HG03135 (cell line): ENCODE results near the gene HK3.

Experiments
- ATAC-seq: cut with Tn5 transposase; IDR thresholded peaks from one replicate; pipeline ENCODE4 v1.9.1; 2021; ENCODE audit warnings: mild to moderate bottlenecking, moderate library complexity; ENCODE audit not compliant: unreplicated experiment

Gene HK3

DNA sequence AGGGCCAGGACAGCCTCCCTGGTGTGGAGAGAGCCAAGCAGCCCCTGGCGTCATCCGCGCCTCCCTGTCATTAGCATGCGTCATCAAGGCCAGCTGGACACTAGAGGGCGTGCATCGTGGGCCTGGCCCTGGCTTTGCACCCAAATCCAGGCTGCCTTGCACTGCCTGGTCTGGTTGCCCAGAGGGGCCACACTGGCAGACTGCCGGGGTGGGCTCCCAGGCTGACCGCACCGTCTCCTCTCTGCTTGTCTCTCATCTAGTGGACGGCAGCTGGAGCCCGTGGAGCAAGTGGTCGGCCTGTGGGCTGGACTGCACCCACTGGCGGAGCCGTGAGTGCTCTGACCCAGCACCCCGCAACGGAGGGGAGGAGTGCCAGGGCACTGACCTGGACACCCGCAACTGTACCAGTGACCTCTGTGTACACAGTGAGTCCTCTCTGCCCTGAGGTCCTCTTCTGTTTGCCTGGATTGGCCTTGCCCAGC lies 29.0 kb downstream of the HK3 start:
- ATAC-seq = no peak

DNA sequence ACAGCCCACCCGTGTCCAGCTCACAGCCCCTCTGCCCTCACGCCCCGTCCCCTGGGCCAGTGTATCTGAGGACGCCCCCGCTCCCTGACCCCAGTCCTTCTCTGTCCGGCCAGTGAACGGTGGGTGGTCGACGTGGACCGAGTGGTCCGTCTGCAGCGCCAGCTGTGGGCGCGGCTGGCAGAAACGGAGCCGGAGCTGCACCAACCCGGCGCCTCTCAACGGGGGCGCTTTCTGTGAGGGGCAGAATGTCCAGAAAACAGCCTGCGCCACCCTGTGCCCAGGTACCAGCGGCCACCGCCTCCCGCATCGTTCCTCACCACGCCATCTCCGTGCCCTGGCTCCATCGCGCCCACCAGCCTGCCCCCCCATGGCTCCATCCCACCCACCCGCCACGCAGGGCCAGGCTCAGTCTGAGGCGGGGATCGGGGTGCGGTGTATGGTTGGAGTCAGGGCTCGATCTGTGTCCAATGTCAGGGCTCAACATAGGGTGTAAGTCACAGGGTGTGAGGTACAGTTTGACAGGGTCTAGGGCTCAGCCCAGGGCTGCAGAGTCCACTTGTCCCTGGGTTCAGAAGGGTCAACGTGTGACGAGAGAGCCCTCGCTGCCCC lies 29.5 kb downstream of the HK3 start:
- ATAC-seq = no peak

DNA sequence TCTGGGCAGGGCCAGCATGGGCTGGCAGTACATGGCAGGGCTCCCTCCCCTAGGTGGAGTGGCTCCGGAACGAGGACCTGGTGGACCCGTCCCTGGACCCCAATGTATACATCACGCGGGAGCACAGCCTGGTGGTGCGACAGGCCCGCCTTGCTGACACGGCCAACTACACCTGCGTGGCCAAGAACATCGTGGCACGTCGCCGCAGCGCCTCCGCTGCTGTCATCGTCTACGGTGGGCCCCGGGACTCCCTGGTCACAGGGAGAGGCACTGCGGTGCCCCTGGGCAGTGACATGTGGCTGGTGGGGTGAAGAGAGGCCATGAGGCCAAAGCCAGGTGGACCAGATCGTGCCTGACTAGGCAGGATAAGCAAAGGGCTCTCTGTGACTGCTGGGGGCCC lies 30.4 kb downstream of the HK3 start:
- ATAC-seq = no peak

DNA sequence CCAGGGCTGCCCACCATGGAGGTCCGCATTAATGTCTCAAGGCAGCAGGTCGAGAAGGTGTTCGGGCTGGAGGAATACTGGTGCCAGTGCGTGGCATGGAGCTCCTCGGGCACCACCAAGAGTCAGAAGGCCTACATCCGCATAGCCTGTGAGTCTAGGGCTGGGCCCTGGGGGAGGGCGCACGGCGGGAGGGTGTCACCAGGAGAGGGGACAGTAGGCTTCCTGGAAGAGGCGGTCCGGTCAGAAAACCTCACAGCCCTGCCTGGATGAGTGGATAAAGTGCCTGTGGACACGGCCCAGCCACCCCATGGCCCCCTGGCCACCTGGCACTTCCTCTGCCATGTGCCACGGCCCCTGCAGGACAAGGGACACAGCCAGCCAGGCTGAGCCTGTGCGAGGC lies 31.0 kb downstream of the HK3 start:
- no peak for ATAC-seq

DNA sequence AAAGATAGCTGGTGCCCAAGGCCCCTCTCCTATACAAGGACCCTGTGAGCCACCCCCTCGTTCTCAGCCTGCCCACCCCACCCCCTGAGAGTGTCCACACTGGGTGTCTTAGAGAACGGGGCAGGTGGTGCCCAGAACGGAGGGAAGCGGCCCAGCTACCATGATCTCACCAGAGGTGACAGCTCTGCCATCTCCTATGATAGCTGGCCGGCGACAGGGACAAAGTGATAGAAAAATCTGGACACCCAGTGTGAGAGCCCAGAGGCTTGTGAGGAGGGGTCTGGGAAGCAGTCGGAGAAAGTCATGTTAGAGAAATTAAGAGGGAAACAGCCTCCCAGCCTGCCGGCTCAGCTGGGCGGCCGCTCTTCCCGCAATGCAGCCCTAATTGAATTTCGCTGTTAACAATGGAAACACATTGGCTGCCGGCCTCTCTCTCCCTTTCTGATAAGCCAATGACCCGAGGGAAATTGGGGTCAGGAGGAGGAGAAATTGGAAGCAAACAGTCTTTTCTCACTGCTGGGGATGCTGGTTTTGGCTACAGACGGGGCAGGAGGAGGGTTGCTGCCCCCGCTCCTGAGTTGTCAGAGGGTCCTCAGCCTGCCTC lies 32.3 kb downstream of the HK3 start:
- no peak for ATAC-seq

DNA sequence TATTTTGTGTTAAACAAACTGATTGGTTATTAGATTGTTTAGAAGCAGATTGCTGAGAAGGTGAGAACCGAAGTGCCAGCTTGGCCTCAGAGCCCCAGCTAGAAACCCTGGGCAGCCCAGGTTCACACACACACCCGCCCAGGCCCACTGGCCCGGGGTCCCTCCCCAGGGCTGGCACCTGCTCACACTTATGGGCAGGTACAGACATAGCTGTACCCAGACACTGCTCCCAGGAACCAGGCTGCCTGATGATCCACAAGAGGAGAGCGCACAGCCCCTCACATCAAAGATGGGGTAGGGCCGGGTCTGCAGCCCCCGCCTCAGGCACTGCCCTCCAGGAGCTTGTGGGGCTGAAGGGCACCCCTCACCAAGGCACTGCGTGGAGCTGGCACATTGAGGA lies 33.2 kb downstream of the HK3 start:
- no peak for ATAC-seq

DNA sequence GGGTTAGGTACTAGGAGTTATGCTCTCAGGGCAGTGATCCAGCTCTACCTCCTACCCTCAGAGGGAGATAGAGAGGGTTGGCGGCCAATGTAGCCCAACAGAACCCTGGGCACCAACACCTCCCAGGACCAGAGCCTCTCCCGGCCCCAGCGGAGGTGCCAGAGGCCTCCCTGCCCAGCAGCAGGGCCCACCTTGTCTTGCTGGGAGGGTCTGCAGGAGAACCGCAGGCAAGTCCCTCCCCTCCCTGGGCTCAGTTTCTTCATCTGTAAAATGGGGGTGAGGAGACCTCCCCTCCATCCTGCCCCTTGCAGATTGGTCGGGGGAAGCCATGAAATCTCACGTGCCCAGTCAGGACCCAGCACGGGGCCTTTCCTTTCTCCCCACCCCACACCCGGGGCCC lies 34.4 kb downstream of the HK3 start:
- ATAC-seq = no peak

DNA sequence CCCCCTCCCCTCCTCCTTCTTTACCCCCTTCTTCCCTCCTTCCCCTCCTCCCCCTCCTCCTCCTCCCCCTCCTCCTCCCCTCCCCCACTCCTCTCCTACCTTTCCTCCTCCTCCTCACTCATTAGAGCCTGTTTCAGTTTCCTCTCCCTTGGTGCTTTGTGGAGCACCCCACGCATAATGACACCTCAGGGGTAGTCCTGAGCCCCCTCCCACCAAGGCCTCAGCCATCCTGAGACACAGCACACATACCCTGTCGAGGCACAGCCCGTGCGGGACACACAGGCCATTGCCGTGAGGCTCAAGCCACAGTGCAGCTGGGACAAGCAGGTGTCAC lies 35.4 kb downstream of the HK3 start:
- no peak for ATAC-seq

DNA sequence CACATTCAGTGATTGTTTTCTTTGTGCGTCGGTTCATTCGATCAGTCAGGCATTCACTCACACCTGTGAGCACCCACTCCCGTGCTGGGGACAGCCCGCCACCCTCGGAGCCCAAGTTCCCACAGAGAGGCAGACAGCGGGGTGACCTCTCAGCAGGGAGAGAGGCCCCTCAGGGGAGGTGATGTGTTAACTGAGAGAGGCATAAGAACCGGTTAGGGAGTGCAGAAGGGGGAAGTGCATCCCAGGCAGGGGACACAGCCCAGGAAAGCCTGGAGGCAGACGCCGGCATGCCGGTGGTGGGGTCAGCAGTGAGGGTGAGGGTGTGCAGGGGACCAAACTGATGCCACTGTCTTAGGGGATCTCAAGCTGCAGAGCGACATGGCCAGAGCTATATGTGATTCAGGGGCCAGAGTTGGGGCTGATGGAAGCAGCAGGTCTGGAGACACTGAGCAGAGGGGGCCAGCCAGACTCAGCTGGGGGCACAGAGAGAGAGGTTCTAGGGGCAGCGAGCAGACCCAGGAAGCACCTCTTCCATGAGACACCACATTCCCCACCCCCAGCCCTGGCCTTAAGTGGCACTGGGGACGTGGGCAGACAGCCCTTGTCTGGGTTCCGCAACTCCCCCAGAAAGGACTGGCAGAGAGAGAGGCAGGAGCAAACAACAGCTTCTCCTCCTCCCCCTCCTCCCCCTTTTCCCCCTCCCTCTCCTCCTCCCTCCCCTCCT lies 35.9 kb downstream of the HK3 start:
- ATAC-seq = no peak

DNA sequence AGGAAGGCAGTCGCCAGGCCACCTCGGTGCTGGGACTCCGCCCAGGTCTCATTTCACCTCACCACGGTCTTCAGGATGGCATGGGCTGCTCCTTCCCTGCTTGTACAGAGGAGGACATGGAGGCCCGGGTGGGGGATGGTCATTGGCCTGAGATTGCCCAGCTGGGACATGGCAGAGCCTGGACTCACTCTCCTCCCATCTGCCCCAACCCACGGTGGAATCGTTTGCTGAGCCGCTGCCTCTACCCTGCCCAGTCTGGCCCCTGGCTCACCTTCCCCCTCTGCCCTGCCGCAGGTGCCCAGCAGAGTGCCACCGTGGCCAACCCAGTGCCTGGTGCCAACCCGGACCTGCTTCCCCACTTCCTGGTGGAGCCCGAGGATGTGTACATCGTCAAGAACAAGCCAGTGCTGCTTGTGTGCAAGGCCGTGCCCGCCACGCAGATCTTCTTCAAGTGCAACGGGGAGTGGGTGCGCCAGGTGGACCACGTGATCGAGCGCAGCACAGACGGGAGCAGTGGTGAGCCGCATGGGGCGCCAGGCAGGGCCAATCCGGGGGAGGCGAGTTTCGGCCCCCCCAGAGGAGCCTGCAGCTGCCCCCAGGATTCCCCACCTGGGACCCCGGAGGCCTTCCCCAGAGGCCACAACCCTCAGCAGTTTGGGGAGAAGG lies 36.7 kb downstream of the HK3 start:
- no peak for ATAC-seq

DNA sequence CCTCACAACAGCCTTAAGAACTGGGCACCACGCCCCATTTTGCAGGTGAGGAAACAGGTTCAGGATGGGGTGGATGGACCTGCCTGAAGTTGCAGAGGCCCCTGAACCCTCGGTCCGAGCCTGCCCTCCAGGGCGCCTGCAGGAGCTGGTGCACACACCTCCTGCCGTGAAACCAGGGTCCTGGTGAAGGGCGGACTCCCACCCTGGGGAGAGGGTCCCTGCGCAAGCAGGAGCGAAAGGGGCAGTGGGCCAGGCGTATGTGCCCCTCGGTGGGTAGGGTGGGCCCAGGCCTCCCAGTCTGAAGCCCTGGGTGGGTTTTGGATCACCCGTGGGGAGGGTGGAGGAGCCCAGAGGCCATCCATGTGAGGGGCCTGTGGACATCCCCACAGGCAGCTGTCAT lies 37.9 kb downstream of the HK3 start:
- ATAC-seq = no peak

DNA sequence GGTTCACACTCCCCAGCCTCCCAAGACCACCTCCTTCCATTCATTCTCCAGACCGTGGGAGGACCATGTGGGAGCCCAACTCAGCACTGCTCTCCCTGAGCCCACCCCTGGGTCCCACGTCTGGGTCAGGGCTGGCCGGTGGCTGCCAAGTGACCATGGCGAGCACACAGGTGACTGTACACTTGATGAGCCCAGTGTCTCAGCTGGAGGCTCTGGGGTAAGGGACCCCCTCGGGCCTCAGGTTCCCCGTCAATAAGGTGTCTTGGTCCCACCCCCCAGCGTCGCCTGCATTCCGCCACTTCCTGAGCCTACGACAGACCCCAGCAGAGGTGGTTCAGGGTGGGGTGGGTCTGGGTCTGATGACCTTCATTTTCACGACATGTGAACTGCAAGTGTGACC lies 38.8 kb downstream of the HK3 start:
- ATAC-seq = no peak

DNA sequence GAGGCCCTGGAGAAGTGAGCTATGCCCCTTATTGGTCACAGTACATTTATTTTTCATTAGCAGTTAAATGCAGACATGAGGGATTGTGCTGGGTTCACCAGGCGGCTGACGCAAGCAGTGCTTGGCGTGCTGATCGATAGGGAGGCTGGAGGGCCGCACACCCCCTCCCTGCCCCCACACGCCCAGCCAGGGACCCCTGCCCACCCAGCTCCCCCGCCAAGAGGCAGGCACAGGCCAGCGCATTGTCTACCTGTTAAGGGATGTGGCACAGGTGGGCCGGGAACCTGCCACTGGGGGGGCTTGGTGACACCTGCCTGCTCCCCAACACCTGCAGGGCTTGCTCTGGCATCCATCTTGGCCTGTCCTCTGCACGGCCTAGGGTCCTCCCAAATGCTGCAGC lies 39.2 kb downstream of the HK3 start:
- ATAC-seq = no peak

DNA sequence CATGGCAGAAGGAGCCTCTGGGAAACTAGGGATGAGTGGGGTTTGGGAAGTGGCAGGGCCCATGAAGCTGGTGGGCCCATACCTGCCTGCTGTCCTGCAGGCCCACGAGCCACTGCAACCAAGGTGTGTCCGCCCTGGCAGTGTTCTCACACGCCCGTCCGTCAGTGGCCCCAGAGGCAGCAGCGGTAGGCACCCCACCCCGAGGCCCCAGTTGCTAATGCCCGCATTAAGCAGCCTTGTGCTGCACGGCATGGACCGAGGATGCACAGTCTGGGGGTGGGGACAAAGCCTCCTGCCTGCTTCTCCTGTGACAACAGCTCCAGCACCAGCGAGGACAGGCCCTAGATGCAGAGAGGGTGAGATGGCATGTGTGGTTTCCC lies 41.3 kb downstream of the HK3 start:
- no peak for ATAC-seq

DNA sequence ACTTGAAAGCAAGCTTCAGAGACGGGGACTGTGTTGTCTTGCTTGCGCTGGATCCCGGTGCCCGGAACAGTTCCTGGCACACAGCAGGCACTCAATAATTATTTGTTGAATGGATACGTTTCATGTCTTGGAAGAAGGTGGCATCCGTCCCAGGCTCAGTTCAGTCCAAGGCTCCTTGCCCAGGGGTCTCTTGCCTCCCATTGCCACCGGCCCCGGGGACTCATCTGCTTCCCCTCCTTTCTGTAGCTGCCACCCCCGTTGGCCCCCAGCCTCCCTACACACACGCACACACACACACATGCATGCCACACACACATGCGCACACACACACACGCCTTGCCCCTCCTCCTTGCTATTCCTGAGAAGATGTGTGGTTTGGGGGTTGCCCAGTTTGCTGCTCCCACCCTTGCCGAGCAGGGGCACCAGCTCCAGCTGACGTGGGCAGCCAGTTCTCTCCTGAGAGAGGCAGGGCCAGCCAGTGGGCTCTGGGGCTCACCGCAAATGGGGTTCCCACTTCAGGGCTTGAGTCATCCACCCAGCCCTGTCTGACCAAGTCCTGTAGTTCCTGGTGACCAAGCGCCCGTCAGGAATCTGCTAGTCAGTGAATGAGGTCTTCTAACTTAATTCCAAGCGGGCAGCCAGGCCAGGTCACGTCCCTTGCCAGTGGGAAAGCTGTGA lies 41.8 kb downstream of the HK3 start:
- no peak for ATAC-seq

DNA sequence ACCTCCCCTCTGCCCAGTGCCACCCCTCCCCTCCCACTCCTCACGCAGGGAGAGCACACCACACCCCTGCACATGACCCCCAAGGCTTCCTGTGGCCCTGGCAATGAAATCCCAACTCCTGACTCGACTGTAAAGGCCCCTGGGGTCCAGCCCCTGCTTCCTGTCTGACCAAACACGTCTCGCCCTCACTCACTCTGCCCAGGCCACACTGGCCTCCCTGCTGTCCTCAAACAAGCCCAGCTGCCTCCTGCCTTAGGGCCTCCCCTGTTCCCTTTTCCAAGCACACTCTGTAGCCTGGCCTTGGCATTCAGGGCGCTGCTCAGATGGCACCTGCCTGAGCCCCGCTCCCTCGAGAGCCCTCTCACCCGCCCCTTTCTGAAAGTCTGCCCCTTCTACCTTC lies 42.4 kb downstream of the HK3 start:
- ATAC-seq = no peak

DNA sequence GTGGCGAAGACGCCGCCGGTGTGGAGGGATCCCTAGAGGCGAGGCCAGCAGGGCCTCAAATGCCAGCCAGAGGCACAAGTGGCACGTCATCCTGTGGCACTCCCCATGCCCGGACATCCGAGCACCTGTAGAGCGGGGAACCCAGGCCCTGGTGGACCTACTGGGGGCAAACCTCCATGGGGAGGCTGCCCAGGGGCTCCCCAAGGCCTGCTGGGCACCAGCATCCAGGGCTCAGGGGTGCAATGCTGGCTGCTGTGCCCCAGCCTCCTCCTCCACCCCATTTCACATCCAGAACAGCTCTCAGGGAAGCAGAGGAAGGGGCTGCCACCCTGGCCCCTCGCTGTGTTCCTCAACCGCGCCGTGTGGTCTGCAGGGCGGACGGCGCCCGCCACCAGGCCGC lies 43.5 kb downstream of the HK3 start:
- no peak for ATAC-seq

DNA sequence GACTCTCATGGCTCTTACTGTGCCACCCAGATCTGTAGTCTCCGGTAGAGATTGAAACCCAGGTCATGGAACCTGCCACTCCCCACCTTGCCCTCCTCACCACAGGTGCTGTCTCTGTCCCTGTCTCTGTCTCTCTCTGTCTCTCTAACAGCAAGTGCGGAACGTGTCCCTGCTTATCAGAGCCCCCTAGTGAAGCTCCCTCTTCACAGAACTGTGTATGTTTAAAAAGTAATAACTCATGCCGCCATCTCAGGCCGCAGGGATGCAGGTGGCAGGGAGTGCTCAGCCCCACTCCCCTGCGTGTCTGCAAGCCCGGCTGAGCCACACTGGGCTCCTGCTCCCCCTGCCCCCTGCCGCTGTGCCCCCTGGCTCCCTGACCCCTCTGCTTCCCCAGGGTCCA lies 45.0 kb downstream of the HK3 start:
- ATAC-seq = no peak

DNA sequence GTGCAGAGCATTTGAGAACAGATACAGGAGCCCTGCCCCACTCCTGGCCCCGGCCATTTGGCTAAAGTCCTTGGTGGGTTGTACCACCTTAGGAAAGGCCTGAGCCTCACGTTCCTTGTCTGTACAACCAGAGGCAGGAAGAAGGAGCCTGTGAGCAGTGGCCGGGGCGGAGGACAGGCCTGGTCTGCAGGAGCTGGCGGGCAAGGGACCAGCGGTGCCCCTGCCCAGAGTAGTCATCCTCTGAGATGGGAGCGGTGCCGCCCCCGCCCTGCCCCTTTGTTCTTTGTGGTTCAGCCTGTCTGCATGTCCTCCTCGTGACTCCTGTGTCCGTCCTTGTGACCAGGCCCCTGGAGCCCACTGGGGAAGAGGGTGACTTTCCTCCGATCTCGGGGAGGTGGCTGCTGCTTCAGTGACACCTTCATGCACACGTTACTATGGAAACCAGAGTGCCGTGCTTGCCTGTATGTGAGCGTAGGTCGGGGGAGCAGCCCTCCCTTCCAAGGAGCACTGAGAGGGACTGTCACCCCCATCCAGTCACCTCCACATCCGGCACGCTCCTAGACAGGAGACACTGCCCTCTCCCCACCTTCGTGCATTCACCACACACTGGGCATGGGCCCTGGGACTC lies 45.9 kb downstream of the HK3 start:
- no peak for ATAC-seq

DNA sequence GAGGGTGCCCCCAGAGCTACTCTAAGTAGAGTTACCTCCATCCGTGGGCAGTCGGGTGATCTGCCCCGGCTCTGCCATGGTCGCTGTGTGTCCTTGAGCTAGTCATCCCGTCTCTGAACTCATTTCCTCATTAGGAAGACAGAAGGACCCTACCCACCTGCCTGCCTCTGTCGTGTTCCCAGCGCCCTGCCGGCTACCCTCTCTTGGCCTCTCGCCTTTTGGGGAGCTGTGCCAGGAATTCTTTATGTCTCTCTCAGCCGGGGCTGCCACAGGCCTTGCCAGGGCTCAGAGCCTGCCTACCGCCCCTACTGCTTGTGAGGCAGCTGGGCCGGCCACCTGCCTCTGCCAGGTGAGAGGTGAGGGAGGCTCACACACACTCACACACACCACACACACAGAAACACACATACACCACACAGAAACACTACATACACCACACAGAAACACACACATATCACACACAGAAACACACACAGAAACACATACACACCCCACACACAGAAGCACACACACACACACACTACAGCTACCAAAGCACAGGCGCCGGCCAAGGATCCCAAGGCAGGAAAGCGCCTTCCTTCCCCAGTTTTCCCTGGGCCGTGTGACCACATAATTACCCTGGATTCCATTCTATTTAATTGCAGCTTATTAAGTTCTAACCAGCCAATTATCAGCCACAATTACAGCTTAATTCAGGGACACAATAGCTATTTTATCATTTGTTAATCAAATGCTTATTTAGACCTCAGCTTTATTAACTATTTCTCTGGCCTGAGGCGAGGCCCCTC lies 47.1 kb downstream of the HK3 start:
- no peak for ATAC-seq
